Measurements from ENCODE around the gene EFHC1. TPM values are rescaled to one million over a fixed set of nuclear protein-coding genes. Genes with fewer than 3 reads are reported as not detected.

The EFHC1 gene
- total RNA-seq, 2 donors from 2014 or later: 11.5 to 17.4 TPM

DNA sequence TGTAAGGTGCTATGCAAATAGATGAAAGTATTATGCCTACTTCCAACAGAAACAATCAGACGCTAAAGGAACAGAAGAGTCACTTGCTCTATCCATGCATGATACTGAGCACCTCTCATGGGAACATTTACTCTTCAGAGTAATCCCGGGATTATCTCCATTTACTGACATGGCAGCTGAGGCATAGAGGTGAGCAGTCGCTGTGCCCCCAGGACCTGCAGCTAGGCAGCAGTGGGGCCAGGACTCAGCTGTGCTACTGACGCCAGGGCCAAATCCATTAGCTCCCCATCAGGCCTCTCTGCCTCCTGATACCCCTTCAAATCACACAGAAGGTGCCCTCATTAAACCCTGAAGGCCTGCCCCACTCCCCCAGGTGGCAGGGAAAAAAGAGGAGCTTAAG is 104.8 kb downstream of the EFHC1 start:
- no peaks in the 10 kb centered on the region for H3K9me3 ChIP-seq
- no peaks in the 10 kb centered on the region for H3K27me3 ChIP-seq
- 81 to 92% methylated on average over 3 to 4 of the region's 4 CpGs for WGBS, 2 donors
- TF ChIP-seq, protein P1, sequence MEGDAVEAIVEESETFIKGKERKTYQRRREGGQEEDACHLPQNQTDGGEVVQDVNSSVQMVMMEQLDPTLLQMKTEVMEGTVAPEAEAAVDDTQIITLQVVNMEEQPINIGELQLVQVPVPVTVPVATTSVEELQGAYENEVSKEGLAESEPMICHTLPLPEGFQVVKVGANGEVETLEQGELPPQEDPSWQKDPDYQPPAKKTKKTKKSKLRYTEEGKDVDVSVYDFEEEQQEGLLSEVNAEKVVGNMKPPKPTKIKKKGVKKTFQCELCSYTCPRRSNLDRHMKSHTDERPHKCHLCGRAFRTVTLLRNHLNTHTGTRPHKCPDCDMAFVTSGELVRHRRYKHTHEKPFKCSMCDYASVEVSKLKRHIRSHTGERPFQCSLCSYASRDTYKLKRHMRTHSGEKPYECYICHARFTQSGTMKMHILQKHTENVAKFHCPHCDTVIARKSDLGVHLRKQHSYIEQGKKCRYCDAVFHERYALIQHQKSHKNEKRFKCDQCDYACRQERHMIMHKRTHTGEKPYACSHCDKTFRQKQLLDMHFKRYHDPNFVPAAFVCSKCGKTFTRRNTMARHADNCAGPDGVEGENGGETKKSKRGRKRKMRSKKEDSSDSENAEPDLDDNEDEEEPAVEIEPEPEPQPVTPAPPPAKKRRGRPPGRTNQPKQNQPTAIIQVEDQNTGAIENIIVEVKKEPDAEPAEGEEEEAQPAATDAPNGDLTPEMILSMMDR (IDR thresholded peaks at IDR 0.05): no peak
- TF ChIP-seq POLR2A (IDR thresholded peaks at IDR 0.05): no peak
- ATAC-seq: no peak
- no peaks in the 10 kb centered on the region for H3K36me3 ChIP-seq (replicated peaks in 1 of 2; ENCODE audit: insufficient read depth in 1 of 2, low read depth in 2 of 2)
- peaks cover 10% of the 10 kb centered on the region for H3K4me1 ChIP-seq
- intact Hi-C loops (cut with DNase I): no loop called here
- no peak overlapping the region for H3K27ac ChIP-seq
- no peak overlapping the region for H3K4me3 ChIP-seq
- no peak for DNase-seq

DNA sequence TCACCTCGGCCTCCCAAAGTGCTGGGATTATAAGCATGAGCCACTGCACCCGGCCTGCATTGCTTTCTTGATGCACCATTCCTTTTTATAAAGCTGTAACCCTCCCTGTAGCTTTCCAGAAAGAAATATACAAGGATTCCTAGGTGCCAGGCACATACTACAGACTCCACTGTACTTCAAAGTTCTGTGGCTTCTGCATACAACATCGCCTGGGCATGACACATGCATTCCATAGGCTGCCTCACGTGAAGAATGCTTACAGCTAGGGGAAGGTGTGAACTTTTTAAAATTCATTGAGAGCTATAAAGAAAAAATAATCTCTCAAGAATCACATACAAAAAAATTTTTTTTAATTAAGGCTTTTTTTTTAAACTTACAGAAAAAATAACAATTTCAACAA is 106.5 kb downstream of the EFHC1 start:
- intact Hi-C loops (cut with DNase I): no loop called here
- TF ChIP-seq, protein P1 (IDR thresholded peaks at IDR 0.05): no peak
- no peak for TF ChIP-seq POLR2A (IDR thresholded peaks at IDR 0.05)
- 98 to 99% methylated on average over 4 of the region's 4 CpGs for WGBS, 2 donors

DNA sequence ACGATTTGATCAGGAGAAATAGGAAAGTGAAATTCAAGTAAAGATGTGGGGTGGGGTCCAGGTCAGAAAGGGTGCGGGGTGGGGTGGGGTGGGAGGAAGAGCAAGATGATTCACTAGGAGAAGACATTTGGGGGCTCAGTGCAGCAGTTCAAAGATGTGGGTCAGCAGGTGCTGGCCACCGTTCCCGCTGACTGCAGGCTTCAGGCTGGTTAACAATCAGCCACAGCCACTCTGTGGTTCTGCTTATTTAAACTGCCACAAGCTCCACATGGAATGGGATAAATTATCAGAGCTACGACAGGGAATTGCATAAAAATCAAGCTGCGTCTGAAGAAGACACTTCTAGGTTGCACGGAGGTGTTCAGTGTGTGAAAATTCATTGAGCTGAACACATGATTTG is 107.3 kb downstream of the EFHC1 start:
- intact Hi-C loops (cut with DNase I): no loop called here
- H3K27ac ChIP-seq: no peak overlapping the region
- H3K4me3 ChIP-seq: no peak overlapping the region
- DNase-seq: no peak
- no peaks in the 10 kb centered on the region for H3K36me3 ChIP-seq (replicated peaks in 1 of 2; ENCODE audit: insufficient read depth in 1 of 2, low read depth in 2 of 2)
- H3K27me3 ChIP-seq: no peaks in the 10 kb centered on the region
- TF ChIP-seq POLR2A (IDR thresholded peaks at IDR 0.05): no peak
- TF ChIP-seq, protein P1 (IDR thresholded peaks at IDR 0.05): no peak
- 94 to 96% methylated on average over 7 of the region's 7 CpGs for WGBS, 2 donors
- H3K9me3 ChIP-seq: no peaks in the 10 kb centered on the region
- ATAC-seq: no peak
- peaks cover 5% of the 10 kb centered on the region for H3K4me1 ChIP-seq

More for the DNA sequence above, 106.5 kb downstream of the EFHC1 start:
- Histone ChIP-seq H3K36me3 (replicated peaks in 1 of 2; ENCODE audit: insufficient read depth in 1 of 2, low read depth in 2 of 2) (no peaks in the 10 kb centered on the region), H3K9me3 (no peaks in the 10 kb centered on the region), H3K4me1 (peaks cover 10% of the 10 kb centered on the region), H3K4me3 (no peak overlapping the region), H3K27ac (no peak overlapping the region), H3K27me3 (no peaks in the 10 kb centered on the region)
- no peak for DNase-seq
- no peak for ATAC-seq

DNA sequence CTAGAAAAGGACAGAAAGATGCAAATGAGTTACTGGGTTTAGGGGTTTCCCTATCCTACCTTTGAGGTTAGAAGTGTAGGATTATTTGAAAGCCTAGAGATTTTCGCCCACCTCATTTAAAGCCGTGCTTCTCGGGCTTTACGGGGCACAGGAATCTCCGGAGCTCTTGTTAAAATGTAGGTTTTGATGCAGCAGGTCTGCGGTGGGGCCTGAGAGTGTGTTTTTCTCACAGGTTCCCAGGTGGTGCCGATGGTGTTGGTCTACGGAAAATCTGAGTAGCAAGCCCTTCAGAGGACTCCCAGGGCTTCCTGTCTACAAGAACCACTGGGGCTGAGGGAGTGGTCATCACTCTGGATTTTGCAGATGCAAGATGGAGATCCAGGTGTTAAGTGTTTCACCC is 109.2 kb downstream of the EFHC1 start:
- no peaks in the 10 kb centered on the region for H3K4me1 ChIP-seq
- WGBS, 2 donors: 92 to 94% methylated on average over 8 of the region's 8 CpGs
- H3K9me3 ChIP-seq: no peaks in the 10 kb centered on the region
- ATAC-seq: no peak
- DNase-seq: no peak
- H3K36me3 ChIP-seq (replicated peaks in 1 of 2; ENCODE audit: insufficient read depth in 1 of 2, low read depth in 2 of 2): no peaks in the 10 kb centered on the region
- intact Hi-C loops (cut with DNase I): no loop called here
- H3K27me3 ChIP-seq: no peaks in the 10 kb centered on the region
- H3K27ac ChIP-seq: no peak overlapping the region
- TF ChIP-seq, protein P1 (IDR thresholded peaks at IDR 0.05): no peak
- no peak for TF ChIP-seq POLR2A (IDR thresholded peaks at IDR 0.05)
- H3K4me3 ChIP-seq: no peak overlapping the region

DNA sequence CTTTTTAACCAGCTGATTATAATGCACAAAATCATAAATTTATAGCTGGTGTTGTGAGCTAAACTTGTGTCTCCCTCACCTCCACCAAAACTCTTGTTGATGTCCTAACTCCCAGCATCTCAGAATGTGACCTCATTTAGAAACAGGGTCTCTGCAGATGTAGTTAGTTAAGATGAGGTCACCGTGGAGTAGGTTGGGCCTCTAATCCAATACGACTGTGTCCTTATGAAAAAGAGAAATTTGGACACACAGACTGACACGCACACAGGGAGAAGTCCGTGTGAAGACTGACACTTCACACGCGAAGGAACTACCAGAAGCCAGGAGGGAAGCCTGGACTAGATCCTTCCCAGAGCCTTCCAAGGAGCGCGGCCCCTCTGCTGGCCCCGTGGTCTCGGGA is 110.2 kb downstream of the EFHC1 start:
- Histone ChIP-seq H3K4me1 (no peaks in the 10 kb centered on the region), H3K9me3 (no peaks in the 10 kb centered on the region), H3K27me3 (no peaks in the 10 kb centered on the region), H3K36me3 (replicated peaks in 1 of 2; ENCODE audit: insufficient read depth in 1 of 2, low read depth in 2 of 2) (peaks cover 0 to 2% of the 10 kb centered on the region in 2 donors), H3K27ac (no peak overlapping the region), H3K4me3 (no peak overlapping the region)
- no peak for DNase-seq
- intact Hi-C loops (cut with DNase I): no loop called here
- ATAC-seq: no peak
- WGBS, 2 donors: 93 to 94% methylated on average over 10 of the region's 10 CpGs
- no peak for TF ChIP-seq POLR2A (IDR thresholded peaks at IDR 0.05)
- TF ChIP-seq, protein P1 (IDR thresholded peaks at IDR 0.05): no peak
